GM12878 (cell line): ENCODE results near the gene RALGPS1. TPM values are rescaled to one million over a fixed set of nuclear protein-coding genes. Genes with fewer than 3 reads are reported as not detected.

Experiments
- ATAC-seq: fragments of 200-7000 bp; cut with Tn5 transposase; 3 replicates; pipeline ENCODE4 v1.9.1; 2020; ENCODE audit warnings: mild to moderate bottlenecking, moderate library complexity
- BruUV-seq: library from RNA; stranded (reverse); fragments of 400-500 nt; replicated peaks from 2 replicates; lab custom pipeline; 2021; lab: Mats Ljungman, UMichigan
- CTCF ChIA-PET: fragments of 300-600 bp; sonication (Branson Sonifier 250); formaldehyde crosslinking; extraction: SDS; loops from one replicate; lab custom pipeline; 2021; ENCODE audit warnings: inconsistent platforms; lab: Yijun Ruan, JAX
- POLR2A ChIA-PET: fragments of 350-600 bp; formaldehyde crosslinking; extraction: SDS; loops from one replicate; lab custom pipeline; 2021; ENCODE audit warnings: inconsistent platforms; lab: Charles Lee
- RAD21 ChIA-PET: fragments of 300-600 bp; sonication (Branson Sonifier 250); formaldehyde crosslinking; loops from one replicate; lab custom pipeline; 2023; ENCODE audit warnings: antibody characterized with exemption; ENCODE audit not compliant: unreplicated experiment; lab: Charles Lee
- SMC1A ChIA-PET: fragments of 300-600 bp; sonication (Branson Sonifier 250); formaldehyde crosslinking; loops from one replicate; lab custom pipeline; 2023; ENCODE audit not compliant: unreplicated experiment, uncharacterized antibody; lab: Charles Lee
- DNase-seq: peaks from one replicate; pipeline ENCODE4 v3.0.0-alpha.2; 2011; ENCODE audit warnings: low read depth, low spot score
- FAIRE-seq: peaks from 3 replicates; lab custom pipeline; 2011; peaks lifted over from hg19 to GRCh38; lab: Jason Lieb, UNC
- H2AFZ ChIP-seq: 2 replicates; pipeline ENCODE4 v1.6.0; 2011; ENCODE audit warnings: low read depth, low read length, control low read depth; ENCODE audit not compliant: control insufficient read depth
- H3K27ac ChIP-seq: 2 replicates; pipeline ENCODE4 v1.5.1; 2011; ENCODE audit warnings: control low read depth; ENCODE audit not compliant: control insufficient read depth, insufficient read depth
- H3K27me3 ChIP-seq, 2 experiments: replicated peaks in 1 of 2; 2 replicates each; pipeline versions ENCODE4 v1.6.0 to v1.6.1; 2011; ENCODE audit warnings: low read length in 1 of 2; ENCODE audit not compliant: control insufficient read depth in 2 of 2, insufficient read depth in 2 of 2
- H3K36me3 ChIP-seq, 2 experiments: 2 replicates each; pipeline ENCODE4 v1.5.1; 2011; ENCODE audit warnings: low read length in 1 of 2; ENCODE audit not compliant: control insufficient read depth in 2 of 2, insufficient read depth in 2 of 2
- H3K4me1 ChIP-seq: 2 replicates; pipeline ENCODE4 v1.6.1; 2011; ENCODE audit warnings: mild to moderate bottlenecking, low read length, moderate library complexity, mixed read lengths; ENCODE audit not compliant: control insufficient read depth, insufficient read depth
- H3K4me2 ChIP-seq: 2 replicates; pipeline ENCODE4 v1.6.0; 2011; ENCODE audit warnings: control low read depth; ENCODE audit not compliant: control insufficient read depth, insufficient read depth
- H3K4me3 ChIP-seq: fragments of 200-600 bp; sonication (generic); 2 replicates; pipeline ENCODE4 v1.5.1; 2016
- H3K79me2 ChIP-seq: 2 replicates; pipeline ENCODE4 v1.6.0; 2011; ENCODE audit warnings: low read length; ENCODE audit not compliant: control insufficient read depth, insufficient read depth
- H3K9ac ChIP-seq: 2 replicates; pipeline ENCODE4 v1.8.0; 2011; ENCODE audit warnings: low read length, control low read depth, mixed read lengths; ENCODE audit not compliant: control insufficient read depth, insufficient read depth
- H3K9me3 ChIP-seq: replicated peaks from 3 replicates; pipeline ENCODE4 v1.5.1; 2011; ENCODE audit warnings: mild to moderate bottlenecking, low read length; ENCODE audit not compliant: control insufficient read depth, insufficient read depth
- H4K20me1 ChIP-seq: 2 replicates; pipeline ENCODE4 v1.6.0; 2011; ENCODE audit not compliant: control insufficient read depth, insufficient read depth
- ATF7 ChIP-seq: fragments of 450-650 bp; IDR thresholded peaks from 2 replicates; pipeline ENCODE4 v1.6.1; 2016; ENCODE audit warnings: low read depth, mild to moderate bottlenecking
- EZH2 ChIP-seq: IDR thresholded peaks from 2 replicates; pipeline ENCODE4 v1.6.1; 2012; ENCODE audit warnings: low read depth, mild to moderate bottlenecking, control low read depth, inconsistent platforms, low read length, borderline replicate concordance; ENCODE audit not compliant: control insufficient read depth
- FOXK2 ChIP-seq: fragments of 450-650 bp; IDR thresholded peaks from 2 replicates; pipeline ENCODE4 v1.6.1; 2017; ENCODE audit warnings: mild to moderate bottlenecking, moderate library complexity
- MEF2B ChIP-seq: fragments of 450-650 bp; IDR thresholded peaks from 2 replicates; pipeline ENCODE4 v1.6.1; 2018; ENCODE audit warnings: mild to moderate bottlenecking, moderate library complexity; ENCODE audit not compliant: partially characterized antibody, poor library complexity, severe bottlenecking
- NFIC ChIP-seq: IDR thresholded peaks from 2 replicates; pipeline ENCODE4 v1.6.1; 2012; ENCODE audit warnings: low read depth, mild to moderate bottlenecking, inconsistent platforms, low read length, moderate library complexity
- SREBF1 ChIP-seq: IDR thresholded peaks from 2 replicates; pipeline ENCODE4 v1.6.1; 2012; ENCODE audit warnings: mild to moderate bottlenecking, low read length
- ZNF217 ChIP-seq: fragments of 450-650 bp; IDR thresholded peaks from 2 replicates; pipeline ENCODE4 v1.6.1; 2017; ENCODE audit warnings: antibody characterized with exemption, mild to moderate bottlenecking
- ZNF24 ChIP-seq: fragments of 450-650 bp; IDR thresholded peaks from 2 replicates; pipeline ENCODE4 v1.6.1; 2017; ENCODE audit warnings: antibody characterized with exemption, mild to moderate bottlenecking
- whole genome bisulfite sequencing: methylation state at CpG from one replicate; pipeline ENCODE4 v1.1.6; 2016; ENCODE audit warnings: low lambda C conversion rate; ENCODE audit not compliant: insufficient replicate concordance, insufficient coverage; ENCODE audit errors: missing lambda C conversion rate; 5-methylcytosine and 5-hydroxymethylcytosine counted together
- in situ Hi-C: fragments of 300-500 bp; cut with MboI; formaldehyde crosslinking; loops from 9 replicates; pipeline ENCODE4 v1.14.3; 2018; ENCODE audit warnings: mixed read lengths
- intact Hi-C: fragments of 100-400 bp; cut with micrococcal nuclease; formaldehyde crosslinking; loops from one replicate; pipeline ENCODE4 v1.14.2; 2022; ENCODE audit not compliant: unreplicated experiment
- polyA plus RNA-seq, 11 experiments: library from polyadenylated mRNA; depleted of rRNA in 4 of 11; unstranded in 6 of 11; stranded (reverse) in 5 of 11; fragments of >200 nt; fragmentation: Nextera tagmentation in 4 of 11; fragmentation: Illumina TruSeq in 1 of 11; extraction: Ambion mirVana in 4 of 11; extraction: Trizol in 1 of 11; gene quantifications; 1 replicate in 1 of 11; 2 replicates in 10 of 11; pipeline versions ENCODE4 v1.2.1 to v1.2.3, GENCODE V29; 2011 to 2016; ENCODE audit warnings: inconsistent platforms in 2 of 11, missing spikeins in 2 of 11, low read depth in 1 of 11
- total RNA-seq, 4 experiments: library from RNA; depleted of rRNA in 3 of 4; stranded (reverse); fragments of >200 nt in 3 of 4; fragmentation: Illumina TruSeq in 1 of 4; extraction: Trizol in 1 of 4; gene quantifications; 2 replicates each; pipeline versions ENCODE4 v1.2.1 to v1.2.3, GENCODE V29; 2013 to 2021
- TF ChIP-seq, protein P1 (sequence below): fragments of 450-650 bp; IDR thresholded peaks from 2 replicates; pipeline ENCODE4 v1.6.1; 2017; ENCODE audit warnings: mild to moderate bottlenecking, moderate library complexity
- TF ChIP-seq, protein P2 (sequence below): fragments of 450-650 bp; IDR thresholded peaks from 2 replicates; pipeline ENCODE4 v1.6.1; 2016; ENCODE audit warnings: mild to moderate bottlenecking
- TF ChIP-seq, protein P3 (sequence below): fragments of 450-650 bp; IDR thresholded peaks from 2 replicates; pipeline ENCODE4 v1.6.1; 2014; ENCODE audit warnings: mild to moderate bottlenecking
- TF ChIP-seq, protein P4 (sequence below): fragments of 450-650 bp; IDR thresholded peaks from 2 replicates; pipeline ENCODE4 v1.6.1; 2016; ENCODE audit warnings: mild to moderate bottlenecking

Gene RALGPS1
- total and polyA plus RNA-seq, 10 of the 15 experiments (the other 5 are each of a cell fraction or from before 2014, with no cell fraction given): 0.13 to 5.6 (median 2.7) TPM

DNA sequence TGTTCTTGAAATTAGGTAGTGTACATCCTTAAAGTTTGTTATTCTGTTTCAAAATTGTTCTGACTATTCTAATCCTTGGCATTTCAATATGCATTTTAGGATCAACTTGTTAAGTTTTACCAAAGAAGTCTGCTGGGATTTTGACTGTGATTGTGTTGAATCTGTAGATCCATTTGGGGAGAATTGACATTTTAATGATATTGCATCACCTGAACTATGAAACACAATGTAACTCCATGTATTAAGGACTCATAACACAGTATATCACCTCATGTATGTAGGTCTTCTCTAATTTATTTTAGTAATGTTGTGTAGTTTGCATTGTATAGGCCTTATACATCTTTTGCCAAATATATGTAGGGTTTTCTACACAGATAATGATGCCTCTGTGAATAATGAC, 77.8 kb downstream of the RALGPS1 start (continued):
- TF ChIP-seq SREBF1: no peak
- no peak for TF ChIP-seq ZNF24

DNA sequence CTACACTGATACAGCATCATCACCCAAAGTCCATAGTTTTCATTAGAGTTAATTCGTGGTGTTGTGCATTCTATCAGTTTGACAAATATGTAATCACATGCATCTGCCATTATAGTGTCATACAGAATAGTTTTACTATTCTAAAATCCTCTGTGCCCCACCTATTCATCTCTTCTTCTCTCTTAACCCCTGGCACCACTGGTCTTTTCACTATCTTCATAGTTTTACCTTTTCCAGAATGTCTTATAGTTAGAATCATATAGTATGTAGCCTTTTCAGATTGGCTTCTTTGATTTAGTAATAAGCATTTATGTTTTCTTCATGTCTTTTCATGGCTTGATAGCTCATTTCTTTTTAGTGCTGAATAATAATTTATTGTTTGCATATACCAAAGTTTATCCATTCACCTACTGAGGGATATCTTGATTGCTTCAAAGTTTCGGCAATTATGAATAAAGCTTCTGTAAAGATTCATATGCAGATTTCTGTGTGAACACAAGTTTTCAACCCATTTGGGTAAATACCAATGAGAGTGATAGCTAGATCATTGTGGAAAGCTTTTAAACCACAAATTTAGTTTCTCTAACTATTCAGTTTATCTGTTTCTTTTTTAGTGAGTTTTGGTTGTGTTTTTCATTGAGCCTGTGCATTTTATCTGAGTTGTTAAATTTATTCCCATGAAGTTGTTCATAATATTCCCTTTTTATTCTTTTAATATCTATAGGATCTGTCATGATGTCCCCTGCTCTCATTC, 84.9 kb downstream of the RALGPS1 start:
- in situ Hi-C loops: no loop called here
- no peak overlapping the region for H3K4me3 ChIP-seq
- peak; percentile 86 for ATAC-seq
- no peaks in the 10 kb centered on the region for H3K27me3 ChIP-seq
- WGBS: 26% methylated on average over 2 of the region's 2 CpGs
- H3K27ac ChIP-seq: peak overlapping the region; percentile 33; the same call in 1 of the 2 replicates
- H3K9me3 ChIP-seq: no peaks in the 10 kb centered on the region
- no peaks in the 10 kb centered on the region for H3K79me2 ChIP-seq
- H3K4me2 ChIP-seq: peak overlapping the region; percentile 30; the same call in 1 of the 2 replicates
- no peaks in the 10 kb centered on the region for H3K36me3 ChIP-seq
- H3K9ac ChIP-seq: no peak overlapping the region
- SMC1A ChIA-PET: interaction anchor here (0.7 to 2.5 kb wide), 25 partner anchors 11 to 199 kb away, joined by 3 to 28 read pairs (median 4); no protein-coding TSS in a partner anchor
- CTCF ChIA-PET: interaction anchor here (0.6 to 1.5 kb wide), 11 partner anchors 11 to 199 kb away, joined by 3 to 18 read pairs (median 3); no protein-coding TSS in a partner anchor
- DNase-seq: no peak
- BruUV-seq: no TSS peak
- H3K4me1 ChIP-seq: peaks cover 27% of the 10 kb centered on the region
- H4K20me1 ChIP-seq: no peaks in the 10 kb centered on the region
- POLR2A ChIA-PET: interaction anchor here (0.6 to 1.6 kb wide), 6 partner anchors 13 to 853 kb away, joined by 3 to 8 read pairs (median 4); no protein-coding TSS in a partner anchor
- intact Hi-C loops: loop anchor here (1.0 kb wide), 1 partner anchor 13 kb away; no protein-coding TSS in a partner anchor
- FAIRE-seq: no peak
- H2AFZ ChIP-seq: no peak overlapping the region
- RAD21 ChIA-PET: interaction anchor here (0.7 to 2.1 kb wide), 14 partner anchors 9 to 199 kb away, joined by 3 to 24 read pairs (median 5); no protein-coding TSS in a partner anchor
- TF ChIP-seq FOXK2 (no peak), MEF2B (peak; percentile 53), NFIC (peak; percentile 22; the same call in 1 of the 2 replicates), ATF7 (peak; percentile 55), EZH2 (no peak), ZNF217 (peak; percentile 26; the same call in 1 of the 2 replicates)
- TF ChIP-seq, protein P1, sequence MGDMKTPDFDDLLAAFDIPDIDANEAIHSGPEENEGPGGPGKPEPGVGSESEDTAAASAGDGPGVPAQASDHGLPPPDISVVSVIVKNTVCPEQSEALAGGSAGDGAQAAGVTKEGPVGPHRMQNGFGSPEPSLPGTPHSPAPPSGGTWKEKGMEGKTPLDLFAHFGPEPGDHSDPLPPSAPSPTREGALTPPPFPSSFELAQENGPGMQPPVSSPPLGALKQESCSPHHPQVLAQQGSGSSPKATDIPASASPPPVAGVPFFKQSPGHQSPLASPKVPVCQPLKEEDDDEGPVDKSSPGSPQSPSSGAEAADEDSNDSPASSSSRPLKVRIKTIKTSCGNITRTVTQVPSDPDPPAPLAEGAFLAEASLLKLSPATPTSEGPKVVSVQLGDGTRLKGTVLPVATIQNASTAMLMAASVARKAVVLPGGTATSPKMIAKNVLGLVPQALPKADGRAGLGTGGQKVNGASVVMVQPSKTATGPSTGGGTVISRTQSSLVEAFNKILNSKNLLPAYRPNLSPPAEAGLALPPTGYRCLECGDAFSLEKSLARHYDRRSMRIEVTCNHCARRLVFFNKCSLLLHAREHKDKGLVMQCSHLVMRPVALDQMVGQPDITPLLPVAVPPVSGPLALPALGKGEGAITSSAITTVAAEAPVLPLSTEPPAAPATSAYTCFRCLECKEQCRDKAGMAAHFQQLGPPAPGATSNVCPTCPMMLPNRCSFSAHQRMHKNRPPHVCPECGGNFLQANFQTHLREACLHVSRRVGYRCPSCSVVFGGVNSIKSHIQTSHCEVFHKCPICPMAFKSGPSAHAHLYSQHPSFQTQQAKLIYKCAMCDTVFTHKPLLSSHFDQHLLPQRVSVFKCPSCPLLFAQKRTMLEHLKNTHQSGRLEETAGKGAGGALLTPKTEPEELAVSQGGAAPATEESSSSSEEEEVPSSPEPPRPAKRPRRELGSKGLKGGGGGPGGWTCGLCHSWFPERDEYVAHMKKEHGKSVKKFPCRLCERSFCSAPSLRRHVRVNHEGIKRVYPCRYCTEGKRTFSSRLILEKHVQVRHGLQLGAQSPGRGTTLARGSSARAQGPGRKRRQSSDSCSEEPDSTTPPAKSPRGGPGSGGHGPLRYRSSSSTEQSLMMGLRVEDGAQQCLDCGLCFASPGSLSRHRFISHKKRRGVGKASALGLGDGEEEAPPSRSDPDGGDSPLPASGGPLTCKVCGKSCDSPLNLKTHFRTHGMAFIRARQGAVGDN: peak; percentile 19; the same call in 1 of the 2 replicates
- TF ChIP-seq, protein P2, sequence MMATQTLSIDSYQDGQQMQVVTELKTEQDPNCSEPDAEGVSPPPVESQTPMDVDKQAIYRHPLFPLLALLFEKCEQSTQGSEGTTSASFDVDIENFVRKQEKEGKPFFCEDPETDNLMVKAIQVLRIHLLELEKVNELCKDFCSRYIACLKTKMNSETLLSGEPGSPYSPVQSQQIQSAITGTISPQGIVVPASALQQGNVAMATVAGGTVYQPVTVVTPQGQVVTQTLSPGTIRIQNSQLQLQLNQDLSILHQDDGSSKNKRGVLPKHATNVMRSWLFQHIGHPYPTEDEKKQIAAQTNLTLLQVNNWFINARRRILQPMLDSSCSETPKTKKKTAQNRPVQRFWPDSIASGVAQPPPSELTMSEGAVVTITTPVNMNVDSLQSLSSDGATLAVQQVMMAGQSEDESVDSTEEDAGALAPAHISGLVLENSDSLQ: peak; percentile 31; the same call in 1 of the 2 replicates
- TF ChIP-seq, protein P3, sequence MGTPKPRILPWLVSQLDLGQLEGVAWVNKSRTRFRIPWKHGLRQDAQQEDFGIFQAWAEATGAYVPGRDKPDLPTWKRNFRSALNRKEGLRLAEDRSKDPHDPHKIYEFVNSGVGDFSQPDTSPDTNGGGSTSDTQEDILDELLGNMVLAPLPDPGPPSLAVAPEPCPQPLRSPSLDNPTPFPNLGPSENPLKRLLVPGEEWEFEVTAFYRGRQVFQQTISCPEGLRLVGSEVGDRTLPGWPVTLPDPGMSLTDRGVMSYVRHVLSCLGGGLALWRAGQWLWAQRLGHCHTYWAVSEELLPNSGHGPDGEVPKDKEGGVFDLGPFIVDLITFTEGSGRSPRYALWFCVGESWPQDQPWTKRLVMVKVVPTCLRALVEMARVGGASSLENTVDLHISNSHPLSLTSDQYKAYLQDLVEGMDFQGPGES: no peak
- TF ChIP-seq, protein P4, sequence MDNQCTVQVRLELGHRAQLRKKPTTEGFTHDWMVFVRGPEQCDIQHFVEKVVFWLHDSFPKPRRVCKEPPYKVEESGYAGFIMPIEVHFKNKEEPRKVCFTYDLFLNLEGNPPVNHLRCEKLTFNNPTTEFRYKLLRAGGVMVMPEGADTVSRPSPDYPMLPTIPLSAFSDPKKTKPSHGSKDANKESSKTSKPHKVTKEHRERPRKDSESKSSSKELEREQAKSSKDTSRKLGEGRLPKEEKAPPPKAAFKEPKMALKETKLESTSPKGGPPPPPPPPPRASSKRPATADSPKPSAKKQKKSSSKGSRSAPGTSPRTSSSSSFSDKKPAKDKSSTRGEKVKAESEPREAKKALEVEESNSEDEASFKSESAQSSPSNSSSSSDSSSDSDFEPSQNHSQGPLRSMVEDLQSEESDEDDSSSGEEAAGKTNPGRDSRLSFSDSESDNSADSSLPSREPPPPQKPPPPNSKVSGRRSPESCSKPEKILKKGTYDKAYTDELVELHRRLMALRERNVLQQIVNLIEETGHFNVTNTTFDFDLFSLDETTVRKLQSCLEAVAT: peak; percentile 26; the same call in 1 of the 2 replicates
